OCI-LY3 (cell line): ENCODE data around the gene PRDM16.

Source experiments
- EZH2phosphoT487 ChIP-seq: fragments of 200-600 bp; shearing (Covaris generic); IDR thresholded peaks from 2 replicates; pipeline ENCODE4 v1.6.1; 2018; ENCODE audit warnings: antibody characterized with exemption, mixed run types, low read depth
- TF ChIP-seq, protein P1 (sequence below): fragments of 200-600, 300-600 bp; sonication (generic); IDR thresholded peaks from 2 replicates; pipeline ENCODE4 v1.5.1; 2014; ENCODE audit warnings: antibody characterized with exemption, low read length, low read depth

- TF ChIP-seq, protein P1, sequence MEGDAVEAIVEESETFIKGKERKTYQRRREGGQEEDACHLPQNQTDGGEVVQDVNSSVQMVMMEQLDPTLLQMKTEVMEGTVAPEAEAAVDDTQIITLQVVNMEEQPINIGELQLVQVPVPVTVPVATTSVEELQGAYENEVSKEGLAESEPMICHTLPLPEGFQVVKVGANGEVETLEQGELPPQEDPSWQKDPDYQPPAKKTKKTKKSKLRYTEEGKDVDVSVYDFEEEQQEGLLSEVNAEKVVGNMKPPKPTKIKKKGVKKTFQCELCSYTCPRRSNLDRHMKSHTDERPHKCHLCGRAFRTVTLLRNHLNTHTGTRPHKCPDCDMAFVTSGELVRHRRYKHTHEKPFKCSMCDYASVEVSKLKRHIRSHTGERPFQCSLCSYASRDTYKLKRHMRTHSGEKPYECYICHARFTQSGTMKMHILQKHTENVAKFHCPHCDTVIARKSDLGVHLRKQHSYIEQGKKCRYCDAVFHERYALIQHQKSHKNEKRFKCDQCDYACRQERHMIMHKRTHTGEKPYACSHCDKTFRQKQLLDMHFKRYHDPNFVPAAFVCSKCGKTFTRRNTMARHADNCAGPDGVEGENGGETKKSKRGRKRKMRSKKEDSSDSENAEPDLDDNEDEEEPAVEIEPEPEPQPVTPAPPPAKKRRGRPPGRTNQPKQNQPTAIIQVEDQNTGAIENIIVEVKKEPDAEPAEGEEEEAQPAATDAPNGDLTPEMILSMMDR: no peak
- TF ChIP-seq EZH2phosphoT487: no peak
Observed at GRCh38 chr1:3278416-3279181, 209.6 kb downstream of the PRDM16 start.
